H1 (cell line): ENCODE results near the gene HTR3E. TPM values are rescaled to one million over a fixed set of nuclear protein-coding genes. Genes with fewer than 3 reads are reported as not detected.

Experiments used
- RAD21 ChIP-seq, 2 experiments: IDR thresholded peaks in 1 of 2; conservative IDR thresholded peaks in 1 of 2; 2 replicates each; pipeline ENCODE4 v1.6.1; 2011; ENCODE audit warnings: low read depth in 2 of 2, low read length in 2 of 2, improper control_type of control experiment in 1 of 2, inconsistent platforms in 1 of 2, mild to moderate bottlenecking in 1 of 2, moderate library complexity in 1 of 2
- TBP ChIP-seq: IDR thresholded peaks from 2 replicates; pipeline ENCODE4 v1.6.1; 2011; ENCODE audit warnings: low read depth, low read length, improper control_type of control experiment
- polyA plus RNA-seq, 7 experiments: library from polyadenylated mRNA; depleted of rRNA in 3 of 7; stranded (reverse) in 5 of 7; unstranded in 2 of 7; fragments of >200 nt in 5 of 7; fragments of 200-250 nt in 2 of 7; gene quantifications; 1 replicate in 5 of 7; 2 replicates in 1 of 7; 4 replicates in 1 of 7; pipeline versions ENCODE4 v1.2.1 to v1.2.3, GENCODE V29; 2011 to 2013; ENCODE audit warnings: missing spikeins in 2 of 7, mixed read lengths in 2 of 7
- total RNA-seq: library from RNA; stranded (reverse); fragmentation: NEBNext Ultra II Directional; extraction: Animal tissue kit (Norgen Biotek cat#: 25700); gene quantifications from 2 replicates; pipeline ENCODE4 v1.2.1, GENCODE V29; 2021

The HTR3E gene
- total and polyA plus RNA-seq, 2 of the 8 experiments (the other 6 are each of a cell fraction or from before 2014, with no cell fraction given): not detected

DNA sequence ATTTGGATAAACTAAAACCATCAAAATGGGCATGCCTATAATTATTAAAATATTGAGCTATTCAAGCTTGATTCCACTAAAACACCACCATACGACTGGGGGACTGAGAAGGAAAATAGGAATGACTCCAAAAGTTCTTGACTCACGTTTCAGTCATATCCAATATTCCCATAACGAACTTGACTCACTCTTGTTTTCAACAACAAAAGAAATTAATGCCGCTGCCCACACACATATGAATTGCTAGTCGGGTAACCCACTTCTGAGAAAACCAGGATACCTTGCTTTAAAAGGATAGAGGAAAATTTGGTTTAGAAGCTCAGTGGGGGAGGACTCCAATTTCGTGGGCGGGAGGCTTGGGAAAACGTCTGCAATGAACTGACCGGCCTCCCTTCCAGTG lies 38.8 kb upstream of the HTR3E start (continued):
- TF ChIP-seq RAD21 (IDR thresholded peaks at IDR 0.05 in 1 of 2, conservative IDR thresholded peaks at IDR 0.05 in 1 of 2; ENCODE audit: low read depth in 2 of 2, low read length in 2 of 2) (no peak), TBP (no peak)
